Sigmoid colon (tissue), 7 donors: ENCODE measurements around the gene RTN3. TPM values are rescaled to one million over a fixed set of nuclear protein-coding genes. Genes with fewer than 3 reads are reported as not detected.

ENCODE experiments used
- DNase-seq: peaks from one replicate; pipeline ENCODE4 v3.0.0-alpha.2; 2019
- H3K27ac ChIP-seq, 4 donors: fragments of 200-600 bp; sonication (generic); one replicate each; pipeline ENCODE4 v1.5.1; 2016 to 2019; ENCODE audit warnings: mild to moderate bottlenecking in 1 of 4
- H3K27me3 ChIP-seq, 3 donors: fragments of 200-600 bp; sonication (generic); one replicate each; pipeline ENCODE4 v1.5.1; 2019; ENCODE audit warnings: mild to moderate bottlenecking in 1 of 3
- H3K36me3 ChIP-seq, 4 donors: fragments of 200-600 bp; sonication (generic); one replicate each; pipeline ENCODE4 v1.5.1; 2016 to 2019
- H3K4me1 ChIP-seq, 4 donors: fragments of 200-600 bp; sonication (generic); one replicate each; pipeline ENCODE4 v1.5.1; 2017 to 2019
- H3K4me3 ChIP-seq, 4 donors: fragments of 200-600 bp; sonication (generic); one replicate each; pipeline ENCODE4 v1.5.1; 2017 to 2019; ENCODE audit warnings: mild to moderate bottlenecking in 2 of 4, moderate library complexity in 1 of 4
- H3K9me3 ChIP-seq, 4 donors: fragments of 200-600 bp in 3 of 4; sonication (generic) in 3 of 4; one replicate each; pipeline versions ENCODE4 v1.5.1 to v1.6.1; 2013 to 2019
- EP300 ChIP-seq, 4 donors: sonication (generic); formaldehyde crosslinking; IDR thresholded peaks; one replicate each; pipeline ENCODE4 v1.6.1; 2017; ENCODE audit warnings: antibody characterized with exemption in 4 of 4
- POLR2A ChIP-seq, 2 donors: fragments of 450-650 bp; IDR thresholded peaks; one replicate each; pipeline ENCODE4 v1.6.1; 2016; ENCODE audit warnings: antibody characterized with exemption in 2 of 2, mild to moderate bottlenecking in 2 of 2, moderate library complexity in 2 of 2
- POLR2AphosphoS5 ChIP-seq, 4 donors: sonication (generic); formaldehyde crosslinking; IDR thresholded peaks; one replicate each; pipeline ENCODE4 v1.6.1; 2017; ENCODE audit warnings: antibody characterized with exemption in 4 of 4
- WGBS, 2 donors: extraction: QIAGEN DNeasy Blood & Tissue Kit; methylation state at CpG; one replicate each; pipeline ENCODE4 v1.1.7; 2013; 5-methylcytosine and 5-hydroxymethylcytosine counted together
- intact Hi-C: fragments of 100-400 bp; cut with DNase I; formaldehyde crosslinking; loops from one replicate; pipeline ENCODE4 v1.15.1; 2023
- polyA plus RNA-seq, 3 donors: library from polyadenylated mRNA; stranded (reverse); fragments of 200-250 nt; gene quantifications; one replicate each; pipeline ENCODE4 v1.2.3, GENCODE V29; 2013
- total RNA-seq, 4 donors: library from RNA; depleted of rRNA; stranded (reverse); fragments of >200 nt; gene quantifications; one replicate each; pipeline ENCODE4 v1.1.0, GENCODE V29; 2016
- TF ChIP-seq, protein P1 (sequence below), 4 experiments: fragments of 450-650 bp in 3 of 4; fragments of 200-600 bp in 1 of 4; IDR thresholded peaks; one replicate each; pipeline ENCODE4 v1.5.1; 2016 to 2019; ENCODE audit warnings: antibody characterized with exemption in 4 of 4, mild to moderate bottlenecking in 3 of 4, moderate library complexity in 2 of 4
- donor health status: healthy with polysubstance abuse.
- donor health status: Bipolar disorder and iron deficiency.
- donor health status: healthy.

RTN3 gene
- total and polyA plus RNA-seq, 7 donors = 24.6 to 105 (median 89.5) TPM

DNA sequence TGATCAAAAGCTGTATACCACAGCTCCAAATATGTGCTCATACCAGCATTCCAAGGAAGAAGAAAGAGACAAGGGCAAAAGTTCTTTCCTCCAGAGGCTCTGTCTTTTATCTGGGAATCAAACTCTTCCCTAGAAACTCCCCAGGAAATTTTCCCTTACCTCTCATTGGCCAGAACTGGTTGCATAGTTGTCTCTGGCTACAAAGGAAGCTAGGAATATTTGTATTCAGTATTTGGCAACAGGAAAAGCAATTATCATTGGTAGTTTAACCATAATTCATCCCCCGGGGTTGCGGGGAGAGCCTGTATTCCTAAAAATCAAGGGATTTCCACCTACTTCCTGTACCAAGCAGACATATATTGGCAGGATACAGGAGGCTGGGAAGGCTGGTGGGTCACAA is 97.7 kb downstream of the RTN3 start:
- no peak for DNase-seq
- H3K27me3 ChIP-seq = no peaks in the 10 kb centered on the region
- no peak overlapping the region for H3K27ac ChIP-seq
- WGBS, 2 donors = 76 to 86% methylated on average over 2 of the region's 2 CpGs
- no peaks in the 10 kb centered on the region for H3K36me3 ChIP-seq
- H3K9me3 ChIP-seq = no peaks in the 10 kb centered on the region
- TF ChIP-seq EP300 (IDR thresholded peaks at IDR 0.05) (no peak), POLR2AphosphoS5 (IDR thresholded peaks at IDR 0.05) (no peak), POLR2A (IDR thresholded peaks at IDR 0.05) (no peak)
- TF ChIP-seq, protein P1, sequence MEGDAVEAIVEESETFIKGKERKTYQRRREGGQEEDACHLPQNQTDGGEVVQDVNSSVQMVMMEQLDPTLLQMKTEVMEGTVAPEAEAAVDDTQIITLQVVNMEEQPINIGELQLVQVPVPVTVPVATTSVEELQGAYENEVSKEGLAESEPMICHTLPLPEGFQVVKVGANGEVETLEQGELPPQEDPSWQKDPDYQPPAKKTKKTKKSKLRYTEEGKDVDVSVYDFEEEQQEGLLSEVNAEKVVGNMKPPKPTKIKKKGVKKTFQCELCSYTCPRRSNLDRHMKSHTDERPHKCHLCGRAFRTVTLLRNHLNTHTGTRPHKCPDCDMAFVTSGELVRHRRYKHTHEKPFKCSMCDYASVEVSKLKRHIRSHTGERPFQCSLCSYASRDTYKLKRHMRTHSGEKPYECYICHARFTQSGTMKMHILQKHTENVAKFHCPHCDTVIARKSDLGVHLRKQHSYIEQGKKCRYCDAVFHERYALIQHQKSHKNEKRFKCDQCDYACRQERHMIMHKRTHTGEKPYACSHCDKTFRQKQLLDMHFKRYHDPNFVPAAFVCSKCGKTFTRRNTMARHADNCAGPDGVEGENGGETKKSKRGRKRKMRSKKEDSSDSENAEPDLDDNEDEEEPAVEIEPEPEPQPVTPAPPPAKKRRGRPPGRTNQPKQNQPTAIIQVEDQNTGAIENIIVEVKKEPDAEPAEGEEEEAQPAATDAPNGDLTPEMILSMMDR (IDR thresholded peaks at IDR 0.05) = no peak
- no peak overlapping the region for H3K4me3 ChIP-seq
- intact Hi-C loops = no loop called here
- H3K4me1 ChIP-seq = no peaks in the 10 kb centered on the region

DNA sequence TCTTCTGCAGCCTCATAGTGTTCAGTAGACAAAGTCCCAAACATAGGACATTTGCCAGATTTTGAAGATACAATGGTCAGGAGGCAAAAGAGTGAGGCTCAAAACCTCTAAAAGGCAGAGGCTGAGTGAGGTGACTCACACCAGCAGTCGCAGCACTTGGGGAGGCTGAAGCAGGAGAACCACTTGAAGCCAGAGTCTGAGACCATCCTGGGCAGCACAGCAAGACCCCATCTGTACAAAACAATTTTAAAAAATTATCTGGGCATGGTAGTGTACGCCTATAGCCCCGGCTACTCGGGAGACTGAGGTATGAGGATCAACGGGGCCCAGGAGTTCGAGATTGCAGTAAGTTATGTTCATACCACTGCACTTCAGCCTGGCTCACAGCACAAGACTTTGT is 101.4 kb downstream of the RTN3 start:
- no peaks in the 10 kb centered on the region for H3K4me1 ChIP-seq
- H3K27me3 ChIP-seq = no peaks in the 10 kb centered on the region
- intact Hi-C loops = no loop called here
- 88 to 98% methylated on average over 6 of the region's 6 CpGs for WGBS, 2 donors
- H3K27ac ChIP-seq = no peak overlapping the region
- H3K9me3 ChIP-seq = no peaks in the 10 kb centered on the region
- no peak overlapping the region for H3K4me3 ChIP-seq
- TF ChIP-seq, protein P1 (IDR thresholded peaks at IDR 0.05) = no peak
- TF ChIP-seq POLR2A (IDR thresholded peaks at IDR 0.05) (no peak), POLR2AphosphoS5 (IDR thresholded peaks at IDR 0.05) (no peak), EP300 (IDR thresholded peaks at IDR 0.05) (no peak)
- no peaks in the 10 kb centered on the region for H3K36me3 ChIP-seq
- DNase-seq = no peak

DNA sequence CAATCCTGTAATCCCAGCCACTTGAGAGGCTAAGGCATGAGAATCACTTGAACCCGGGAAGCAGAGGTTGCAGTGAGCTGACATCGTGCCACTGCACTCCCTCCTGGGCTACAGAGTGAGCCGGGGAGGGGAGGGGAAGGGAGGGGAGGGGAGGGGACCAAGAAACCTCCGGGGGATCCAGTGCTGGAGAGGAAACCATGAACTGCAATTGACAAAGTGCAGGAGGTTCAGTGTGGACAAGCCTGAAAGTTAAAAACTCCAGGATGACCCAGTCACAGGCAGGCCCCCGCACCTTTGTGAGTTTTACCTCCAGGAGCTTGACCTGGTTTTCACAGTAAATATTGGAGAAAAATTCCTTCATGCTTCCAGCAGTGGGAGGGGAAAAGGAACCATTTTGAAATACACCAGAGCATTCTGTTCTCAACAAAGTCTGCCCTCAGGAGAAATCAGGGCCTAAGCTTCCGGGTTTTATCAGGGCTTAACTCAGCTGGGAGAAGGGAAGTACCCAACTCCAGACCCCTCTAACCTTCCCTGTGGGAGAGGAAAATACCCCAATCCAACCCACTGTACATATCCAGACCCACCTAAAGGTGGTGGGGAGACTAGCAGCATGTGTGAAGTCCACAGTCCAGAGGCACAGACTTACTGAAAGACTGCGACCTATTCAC is 102.8 kb downstream of the RTN3 start:
- no peak for TF ChIP-seq POLR2AphosphoS5 (IDR thresholded peaks at IDR 0.05)
- no peak for TF ChIP-seq EP300 (IDR thresholded peaks at IDR 0.05)
- TF ChIP-seq POLR2A (IDR thresholded peaks at IDR 0.05) = no peak
- TF ChIP-seq, protein P1 (IDR thresholded peaks at IDR 0.05) = no peak
- Histone ChIP-seq H3K27ac (no peak overlapping the region), H3K36me3 (no peaks in the 10 kb centered on the region), H3K4me3 (no peak overlapping the region), H3K9me3 (no peaks in the 10 kb centered on the region), H3K4me1 (no peaks in the 10 kb centered on the region), H3K27me3 (no peaks in the 10 kb centered on the region)
- DNase-seq = no peak
- 54 to 64% methylated on average over 7 of the region's 7 CpGs for WGBS, 2 donors
- intact Hi-C loops = no loop called here

DNA sequence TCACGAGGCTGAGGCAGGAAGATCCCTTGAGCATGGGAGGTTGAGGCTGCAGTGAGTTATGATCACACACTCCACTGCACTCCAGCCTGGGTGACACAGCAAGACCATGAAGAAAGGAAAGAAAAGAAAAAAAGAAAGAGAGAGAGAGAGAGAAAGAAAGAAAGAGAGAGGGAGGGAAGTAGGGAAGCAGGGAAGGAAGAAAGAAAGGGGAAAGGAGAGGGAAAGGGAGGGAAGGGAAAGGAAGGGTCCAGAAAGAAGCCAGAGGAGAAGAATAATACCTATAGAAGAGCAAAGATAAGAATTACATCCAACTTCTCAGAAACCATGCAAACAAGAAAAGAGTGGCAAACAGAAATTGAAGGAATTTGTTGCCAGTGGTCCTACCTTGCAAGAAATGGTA is 104.5 kb downstream of the RTN3 start:
- Histone ChIP-seq H3K9me3 (peaks cover 0 to under 1% (median 0%) of the 10 kb centered on the region in 4 donors), H3K27ac (no peak overlapping the region), H3K36me3 (no peaks in the 10 kb centered on the region), H3K27me3 (no peaks in the 10 kb centered on the region), H3K4me1 (no peaks in the 10 kb centered on the region), H3K4me3 (no peak overlapping the region)
- intact Hi-C loops = no loop called here
- 85 to 88% methylated on average over 1 of the region's 1 CpG for WGBS, 2 donors
- no peak for DNase-seq
- TF ChIP-seq POLR2AphosphoS5 (IDR thresholded peaks at IDR 0.05) (no peak), POLR2A (IDR thresholded peaks at IDR 0.05) (no peak), EP300 (IDR thresholded peaks at IDR 0.05) (no peak)
- TF ChIP-seq, protein P1 (IDR thresholded peaks at IDR 0.05) = no peak
